ENCODE results near the gene HOXD10.

HOXD10 gene

GRCh38 chr2:176096243-176096985 is 20.2 kb upstream of the HOXD10 start:
- no peak for FAIRE-seq

GRCh38 chr2:176096986-176097819 is 19.4 kb upstream of the HOXD10 start:
- no peak for FAIRE-seq

GRCh38 chr2:176097820-176098365 is 18.7 kb upstream of the HOXD10 start:
- no peak for FAIRE-seq

GRCh38 chr2:176098366-176099158 is 18.0 kb upstream of the HOXD10 start:
- no peak for FAIRE-seq

GRCh38 chr2:176099159-176099727 is 17.3 kb upstream of the HOXD10 start:
- FAIRE-seq = no peak

- no peak for FAIRE-seq
These were observed 16.6 kb upstream of the HOXD10 start, which contains the start of gene HOXD12 for GRCh38 chr2:176099728-176100546. Gene HOXD12 (plus strand): TSS chr2:176099795. CDS start chr2:176099802, 7 bp downstream.

- no peak for FAIRE-seq
These were observed 15.9 kb upstream of the HOXD10 start for GRCh38 chr2:176100547-176101140.

GRCh38 chr2:176101216-176101830 is 15.3 kb upstream of the HOXD10 start:
- FAIRE-seq = no peak

- FAIRE-seq = no peak
These were observed 14.7 kb upstream of the HOXD10 start for GRCh38 chr2:176101842-176102241.

GRCh38 chr2:176102309-176102866 is 14.2 kb upstream of the HOXD10 start:
- no peak for FAIRE-seq

- no peak for FAIRE-seq
These were observed 13.4 kb upstream of the HOXD10 start for GRCh38 chr2:176103194-176103593.

- peak; percentile 43 for FAIRE-seq
These were observed 12.7 kb upstream of the HOXD10 start for GRCh38 chr2:176103742-176104315.

GRCh38 chr2:176104316-176105077 is 12.1 kb upstream of the HOXD10 start:
- no peak for FAIRE-seq

- FAIRE-seq = no peak
These were observed 11.4 kb upstream of the HOXD10 start for GRCh38 chr2:176105078-176105729.

- FAIRE-seq = no peak
These were observed 10.6 kb upstream of the HOXD10 start for GRCh38 chr2:176105730-176106580.

GRCh38 chr2:176106581-176107539 is 9.7 kb upstream of the HOXD10 start, which contains the start of gene HOXD11:
Gene HOXD11 (plus strand): TSS chr2:176107280. CDS start chr2:176107356, 76 bp downstream.
- no peak for FAIRE-seq

Data from endometrium (tissue), 2 donors.